K562 (cell line): Measurements from ENCODE around the gene BAD. TPM values are rescaled to one million over a fixed set of nuclear protein-coding genes. Genes with fewer than 3 reads are reported as not detected.
A peak's percentile ranks its signal among the peaks of the same experiment; 100 is the strongest.

Experiments
- CBFA2T3 ChIP-seq: fragments of 450-650 bp; IDR thresholded peaks from 2 replicates; pipeline ENCODE4 v1.6.1; 2017
- CREBBP ChIP-seq: IDR thresholded peaks from one replicate; pipeline ENCODE4 v1.6.1; 2012; ENCODE audit warnings: low read depth, mild to moderate bottlenecking, control low read depth, inconsistent platforms, low read length
- CSDE1 ChIP-seq, 2 experiments: fragments of 450-650 bp; IDR thresholded peaks; 2 replicates each; pipeline ENCODE4 v1.6.1; 2016; ENCODE audit warnings: mild to moderate bottlenecking in 1 of 2
- FOXA3 ChIP-seq, 2 experiments: fragments of 450-650 bp in 1 of 2; sonication (generic) in 1 of 2; formaldehyde crosslinking; IDR thresholded peaks in 1 of 2; conservative IDR thresholded peaks in 1 of 2; 2 replicates each; pipeline versions ENCODE4 v1.4.0 to v1.8.0; 2020 to 2022; ENCODE audit warnings: mild to moderate bottlenecking in 2 of 2, missing genetic modification reagents in 1 of 2
- GTF2F1 ChIP-seq: IDR thresholded peaks from 2 replicates; pipeline ENCODE4 v1.6.1; 2011; ENCODE audit warnings: low read depth, low read length, improper control_type of control experiment
- HDAC3 ChIP-seq: fragments of 450-650 bp; IDR thresholded peaks from 2 replicates; pipeline ENCODE4 v1.6.1; 2018; ENCODE audit warnings: borderline replicate concordance, mild to moderate bottlenecking, moderate library complexity; ENCODE audit not compliant: partially characterized antibody
- HNRNPL ChIP-seq: fragments of 200-400 bp; formaldehyde crosslinking; IDR thresholded peaks from 2 replicates; pipeline ENCODE4 v1.6.1; 2017; ENCODE audit warnings: low read depth, mild to moderate bottlenecking, low read length
- MCM5 ChIP-seq: fragments of 450-650 bp; IDR thresholded peaks from 2 replicates; pipeline ENCODE4 v1.6.1; 2016; ENCODE audit warnings: low read depth
- SMARCA4 ChIP-seq: fragments of 450-650 bp; IDR thresholded peaks from 2 replicates; pipeline ENCODE4 v1.6.1; 2016
- SNRNP70 ChIP-seq: fragments of 200-400 bp; formaldehyde crosslinking; optimal IDR thresholded peaks from 2 replicates; pipeline ENCODE3; 2017; ENCODE audit warnings: low read depth, low read length
- SRSF3 ChIP-seq: fragments of 200-400 bp; formaldehyde crosslinking; IDR thresholded peaks from 2 replicates; pipeline ENCODE4 v1.6.1; 2016; ENCODE audit warnings: mild to moderate bottlenecking, low read length, moderate library complexity; ENCODE audit not compliant: insufficient read depth
- XRCC5 ChIP-seq: fragments of 200-400 bp; formaldehyde crosslinking; IDR thresholded peaks from 2 replicates; pipeline ENCODE4 v1.6.1; 2017; ENCODE audit warnings: low read depth, mild to moderate bottlenecking, low read length
- ZFPM2 ChIP-seq: fragments of 250-450 bp; sonication (Bioruptor Pico); IDR thresholded peaks from 2 replicates; pipeline ENCODE4 v1.5.1; 2022; ENCODE audit warnings: mild to moderate bottlenecking
- ZNF75A ChIP-seq: fragments of 450-650 bp; formaldehyde crosslinking; IDR thresholded peaks from 2 replicates; pipeline ENCODE4 v1.4.0; 2020; ENCODE audit warnings: mild to moderate bottlenecking
- ZNF830 ChIP-seq: fragments of 250-450 bp; sonication (Bioruptor Pico); IDR thresholded peaks from 2 replicates; pipeline ENCODE4 v1.5.0; 2021; ENCODE audit warnings: mild to moderate bottlenecking
- polyA plus RNA-seq, 8 experiments: library from polyadenylated mRNA; depleted of rRNA in 4 of 8; stranded (reverse) in 5 of 8; unstranded in 3 of 8; fragments of >200 nt; fragmentation: Nextera tagmentation in 2 of 8; fragmentation: Illumina TruSeq in 1 of 8; extraction: Ambion mirVana in 2 of 8; extraction: Trizol in 1 of 8; gene quantifications; 2 replicates each; pipeline versions ENCODE4 v1.2.1 to v1.2.3, GENCODE V29; 2011 to 2014; ENCODE audit warnings: inconsistent platforms in 1 of 8, missing spikeins in 1 of 8
- total RNA-seq, 7 experiments: library from RNA; depleted of rRNA in 6 of 7; stranded (reverse); fragments of >200 nt in 6 of 7; fragmentation: Illumina TruSeq in 2 of 7; extraction: Trizol in 2 of 7; gene quantifications; 2 replicates each; pipeline versions ENCODE4 v1.2.1 to v1.2.3, GENCODE V29; 2011 to 2021; ENCODE audit warnings: low replicate concordance in 1 of 7
- TF ChIP-seq, protein P1 (sequence below): fragments of 250-450 bp; sonication (Bioruptor Pico); IDR thresholded peaks from 2 replicates; pipeline ENCODE4 v1.5.0; 2021; ENCODE audit warnings: mild to moderate bottlenecking, borderline replicate concordance
- TF ChIP-seq, protein P2 (sequence below), 3 experiments: IDR thresholded peaks in 2 of 3; conservative IDR thresholded peaks in 1 of 3; 2 replicates each; pipeline ENCODE4 v1.5.1; 2011 to 2012; ENCODE audit warnings: low read length in 3 of 3, mild to moderate bottlenecking in 3 of 3, control low read depth in 2 of 3, improper control_type of control experiment in 1 of 3, inconsistent platforms in 1 of 3, low read depth in 1 of 3, mixed read lengths in 1 of 3, moderate library complexity in 1 of 3; ENCODE audit not compliant: insufficient read depth in 2 of 3
- TF ChIP-seq, protein P3 (sequence below): sonication (generic); formaldehyde crosslinking; IDR thresholded peaks from 2 replicates; pipeline ENCODE4 v1.8.0; 2022; ENCODE audit warnings: missing genetic modification reagents, mild to moderate bottlenecking, borderline replicate concordance
- TF ChIP-seq, protein P4 (sequence below): sonication (generic); formaldehyde crosslinking; IDR thresholded peaks from 2 replicates; pipeline ENCODE4 v1.9.0; 2022; ENCODE audit warnings: mild to moderate bottlenecking, missing genetic modification reagents

BAD gene
- total and polyA plus RNA-seq, 9 of the 15 experiments (the other 6 are each of a cell fraction or from before 2014, with no cell fraction given), result 0.61 to 45.6 (median 11.8) TPM

DNA sequence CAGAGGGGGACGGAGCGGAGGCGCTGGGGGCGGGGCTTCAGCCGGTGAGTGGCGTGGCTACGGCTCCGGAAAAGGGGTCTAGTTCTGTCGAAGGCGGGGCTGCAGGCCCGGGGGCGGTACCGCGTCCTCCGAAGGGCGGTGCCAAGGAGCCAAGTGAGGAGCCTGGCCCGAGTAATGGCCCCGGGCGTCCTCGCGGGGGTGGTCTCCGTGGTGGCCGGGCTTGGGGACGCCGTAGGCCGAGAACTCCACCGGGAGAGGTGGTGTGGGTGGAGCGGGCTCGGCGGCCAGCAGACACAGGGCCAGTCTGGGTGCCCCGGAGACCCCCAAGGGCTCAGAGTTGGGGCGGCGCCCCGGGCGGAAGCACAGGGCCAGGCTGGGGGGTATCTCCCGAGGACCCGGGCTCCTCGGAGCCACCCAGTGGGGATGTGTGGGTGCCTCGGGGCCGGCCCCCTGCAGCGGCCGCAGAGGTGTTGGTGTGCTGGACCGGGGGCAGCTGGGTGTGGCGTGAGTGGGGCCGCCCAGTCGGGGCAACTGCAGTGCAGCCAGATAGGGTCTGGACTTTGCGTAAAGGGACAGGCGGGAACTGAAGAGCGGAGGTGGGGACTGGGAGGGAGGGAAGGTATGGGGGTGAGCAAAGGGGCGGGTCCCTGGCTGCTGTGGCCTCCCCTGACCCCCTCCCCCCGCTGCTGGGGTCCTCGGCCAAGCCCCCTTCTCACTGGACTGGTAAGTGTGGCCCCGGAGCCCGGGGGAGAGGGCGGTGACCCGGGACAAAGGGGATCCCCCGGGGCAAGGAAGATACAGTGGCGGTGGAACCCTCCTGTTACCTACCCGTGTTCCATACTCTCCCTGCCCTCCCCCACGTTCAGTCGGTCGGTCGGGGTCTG lies 42.7 kb downstream of the BAD start (continued):
- TF ChIP-seq SNRNP70, result no peak
- TF ChIP-seq SRSF3, result no peak
- 0 out of 2 replicates have a peak, but pooled peaks have one; percentile 3 for TF ChIP-seq CBFA2T3
- no peak for TF ChIP-seq GTF2F1
- TF ChIP-seq, protein P1, sequence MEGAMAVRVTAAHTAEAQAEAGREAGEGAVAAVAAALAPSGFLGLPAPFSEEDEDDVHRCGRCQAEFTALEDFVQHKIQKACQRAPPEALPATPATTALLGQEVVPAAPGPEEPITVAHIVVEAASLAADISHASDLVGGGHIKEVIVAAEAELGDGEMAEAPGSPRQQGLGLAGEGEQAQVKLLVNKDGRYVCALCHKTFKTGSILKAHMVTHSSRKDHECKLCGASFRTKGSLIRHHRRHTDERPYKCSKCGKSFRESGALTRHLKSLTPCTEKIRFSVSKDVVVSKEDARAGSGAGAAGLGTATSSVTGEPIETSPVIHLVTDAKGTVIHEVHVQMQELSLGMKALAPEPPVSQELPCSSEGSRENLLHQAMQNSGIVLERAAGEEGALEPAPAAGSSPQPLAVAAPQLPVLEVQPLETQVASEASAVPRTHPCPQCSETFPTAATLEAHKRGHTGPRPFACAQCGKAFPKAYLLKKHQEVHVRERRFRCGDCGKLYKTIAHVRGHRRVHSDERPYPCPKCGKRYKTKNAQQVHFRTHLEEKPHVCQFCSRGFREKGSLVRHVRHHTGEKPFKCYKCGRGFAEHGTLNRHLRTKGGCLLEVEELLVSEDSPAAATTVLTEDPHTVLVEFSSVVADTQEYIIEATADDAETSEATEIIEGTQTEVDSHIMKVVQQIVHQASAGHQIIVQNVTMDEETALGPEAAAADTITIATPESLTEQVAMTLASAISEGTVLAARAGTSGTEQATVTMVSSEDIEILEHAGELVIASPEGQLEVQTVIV (CRISPR knock-in tag), result no peak
- TF ChIP-seq, protein P2, sequence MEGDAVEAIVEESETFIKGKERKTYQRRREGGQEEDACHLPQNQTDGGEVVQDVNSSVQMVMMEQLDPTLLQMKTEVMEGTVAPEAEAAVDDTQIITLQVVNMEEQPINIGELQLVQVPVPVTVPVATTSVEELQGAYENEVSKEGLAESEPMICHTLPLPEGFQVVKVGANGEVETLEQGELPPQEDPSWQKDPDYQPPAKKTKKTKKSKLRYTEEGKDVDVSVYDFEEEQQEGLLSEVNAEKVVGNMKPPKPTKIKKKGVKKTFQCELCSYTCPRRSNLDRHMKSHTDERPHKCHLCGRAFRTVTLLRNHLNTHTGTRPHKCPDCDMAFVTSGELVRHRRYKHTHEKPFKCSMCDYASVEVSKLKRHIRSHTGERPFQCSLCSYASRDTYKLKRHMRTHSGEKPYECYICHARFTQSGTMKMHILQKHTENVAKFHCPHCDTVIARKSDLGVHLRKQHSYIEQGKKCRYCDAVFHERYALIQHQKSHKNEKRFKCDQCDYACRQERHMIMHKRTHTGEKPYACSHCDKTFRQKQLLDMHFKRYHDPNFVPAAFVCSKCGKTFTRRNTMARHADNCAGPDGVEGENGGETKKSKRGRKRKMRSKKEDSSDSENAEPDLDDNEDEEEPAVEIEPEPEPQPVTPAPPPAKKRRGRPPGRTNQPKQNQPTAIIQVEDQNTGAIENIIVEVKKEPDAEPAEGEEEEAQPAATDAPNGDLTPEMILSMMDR (IDR thresholded peaks at IDR 0.05 in 2 of 3, conservative IDR thresholded peaks at IDR 0.05 in 1 of 3; ENCODE audit: insufficient read depth in 2 of 3, low read depth in 1 of 3, low read length in 3 of 3), result 0 out of 6 replicates have a peak, but pooled peaks of 2 of the 3 experiments have one; percentile 0 to 10
- no peak for TF ChIP-seq FOXA3 (CRISPR knock-in tag; conservative IDR thresholded peaks at IDR 0.05 in 1 of 2, IDR thresholded peaks at IDR 0.05 in 1 of 2)
- no peak for TF ChIP-seq HDAC3
- TF ChIP-seq ZNF830 (CRISPR knock-in tag), result no peak
- TF ChIP-seq, protein P3, sequence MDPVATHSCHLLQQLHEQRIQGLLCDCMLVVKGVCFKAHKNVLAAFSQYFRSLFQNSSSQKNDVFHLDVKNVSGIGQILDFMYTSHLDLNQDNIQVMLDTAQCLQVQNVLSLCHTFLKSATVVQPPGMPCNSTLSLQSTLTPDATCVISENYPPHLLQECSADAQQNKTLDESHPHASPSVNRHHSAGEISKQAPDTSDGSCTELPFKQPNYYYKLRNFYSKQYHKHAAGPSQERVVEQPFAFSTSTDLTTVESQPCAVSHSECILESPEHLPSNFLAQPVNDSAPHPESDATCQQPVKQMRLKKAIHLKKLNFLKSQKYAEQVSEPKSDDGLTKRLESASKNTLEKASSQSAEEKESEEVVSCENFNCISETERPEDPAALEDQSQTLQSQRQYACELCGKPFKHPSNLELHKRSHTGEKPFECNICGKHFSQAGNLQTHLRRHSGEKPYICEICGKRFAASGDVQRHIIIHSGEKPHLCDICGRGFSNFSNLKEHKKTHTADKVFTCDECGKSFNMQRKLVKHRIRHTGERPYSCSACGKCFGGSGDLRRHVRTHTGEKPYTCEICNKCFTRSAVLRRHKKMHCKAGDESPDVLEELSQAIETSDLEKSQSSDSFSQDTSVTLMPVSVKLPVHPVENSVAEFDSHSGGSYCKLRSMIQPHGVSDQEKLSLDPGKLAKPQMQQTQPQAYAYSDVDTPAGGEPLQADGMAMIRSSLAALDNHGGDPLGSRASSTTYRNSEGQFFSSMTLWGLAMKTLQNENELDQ (CRISPR knock-in tag), result no peak
- TF ChIP-seq HNRNPL, result peak; percentile 84
- TF ChIP-seq SMARCA4, result no peak
- no peak for TF ChIP-seq XRCC5
- TF ChIP-seq MCM5, result no peak
- no peak for TF ChIP-seq ZNF75A (CRISPR knock-in tag)
- TF ChIP-seq ZFPM2, result no peak
- no peak for TF ChIP-seq CREBBP
- TF ChIP-seq, protein P4, sequence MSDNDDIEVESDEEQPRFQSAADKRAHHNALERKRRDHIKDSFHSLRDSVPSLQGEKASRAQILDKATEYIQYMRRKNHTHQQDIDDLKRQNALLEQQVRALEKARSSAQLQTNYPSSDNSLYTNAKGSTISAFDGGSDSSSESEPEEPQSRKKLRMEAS (CRISPR knock-in tag), result no peak
- TF ChIP-seq CSDE1 (IDR thresholded peaks at IDR 0.05), result no peak
